Measurements from ENCODE around the gene PALM2AKAP2.

PALM2AKAP2 gene

GRCh38 chr9:109787735-109788134 lies 7.7 kb downstream of the PALM2AKAP2 start:
- no peaks in the 10 kb centered on the region for H3K36me3 ChIP-seq (replicated peaks)
- in situ Hi-C loops (cut with HindIII; ENCODE audit: low pct_ligation_motif_present, low sequenced_read_pairs) = no loop called here
- TF ChIP-seq CTCF (IDR thresholded peaks at IDR 0.05; ENCODE audit: low read depth, low read length, missing control alignments) = no peak
- no peak overlapping the region for H3K27ac ChIP-seq
- H3K4me3 ChIP-seq (ENCODE audit: low read depth, low read length) = no peak overlapping the region
- no peak for DNase-seq
- no peaks in the 10 kb centered on the region for H3K27me3 ChIP-seq (replicated peaks)

GRCh38 chr9:109789556-109789955 lies 9.6 kb downstream of the PALM2AKAP2 start:
- Histone ChIP-seq H3K4me3 (ENCODE audit: low read depth, low read length) (no peak overlapping the region), H3K27ac (no peak overlapping the region), H3K27me3 (replicated peaks) (no peaks in the 10 kb centered on the region), H3K36me3 (replicated peaks) (no peaks in the 10 kb centered on the region)
- no peak for TF ChIP-seq CTCF (IDR thresholded peaks at IDR 0.05; ENCODE audit: low read depth, low read length, missing control alignments)
- in situ Hi-C loops (cut with HindIII; ENCODE audit: low pct_ligation_motif_present, low sequenced_read_pairs) = no loop called here
- DNase-seq = no peak

GRCh38 chr9:109789971-109790370 lies 10.0 kb downstream of the PALM2AKAP2 start:
- H3K27ac ChIP-seq = no peak overlapping the region
- no peaks in the 10 kb centered on the region for H3K27me3 ChIP-seq (replicated peaks)
- no peak overlapping the region for H3K4me3 ChIP-seq (ENCODE audit: low read depth, low read length)
- no peak for TF ChIP-seq CTCF (IDR thresholded peaks at IDR 0.05; ENCODE audit: low read depth, low read length, missing control alignments)
- H3K36me3 ChIP-seq (replicated peaks) = no peaks in the 10 kb centered on the region
- DNase-seq = no peak
- in situ Hi-C loops (cut with HindIII; ENCODE audit: low pct_ligation_motif_present, low sequenced_read_pairs) = no loop called here

- no peaks in the 10 kb centered on the region for H3K36me3 ChIP-seq (replicated peaks)
- DNase-seq = no peak
- in situ Hi-C loops (cut with HindIII; ENCODE audit: low pct_ligation_motif_present, low sequenced_read_pairs) = no loop called here
- no peak overlapping the region for H3K27ac ChIP-seq
- no peaks in the 10 kb centered on the region for H3K27me3 ChIP-seq (replicated peaks)
- H3K4me3 ChIP-seq (ENCODE audit: low read depth, low read length) = no peak overlapping the region
- TF ChIP-seq CTCF (IDR thresholded peaks at IDR 0.05; ENCODE audit: low read depth, low read length, missing control alignments) = no peak
These were observed 11.1 kb downstream of the PALM2AKAP2 start for GRCh38 chr9:109791003-109791677.

- Histone ChIP-seq H3K36me3 (replicated peaks) (no peaks in the 10 kb centered on the region), H3K4me3 (ENCODE audit: low read depth, low read length) (no peak overlapping the region), H3K27ac (no peak overlapping the region), H3K27me3 (replicated peaks) (no peaks in the 10 kb centered on the region)
- no peak for DNase-seq
- TF ChIP-seq CTCF (IDR thresholded peaks at IDR 0.05; ENCODE audit: low read depth, low read length, missing control alignments) = no peak
- in situ Hi-C loops (cut with HindIII; ENCODE audit: low pct_ligation_motif_present, low sequenced_read_pairs) = no loop called here
These were observed 11.7 kb downstream of the PALM2AKAP2 start for GRCh38 chr9:109791747-109792146.
